GM12872 (cell line): ENCODE results near the gene ENTREP1.

ENCODE experiments used
- CTCF ChIP-seq: IDR thresholded peaks from 3 replicates; pipeline ENCODE4 v1.5.1; 2011; ENCODE audit warnings: low read depth, mild to moderate bottlenecking, low read length, moderate library complexity; ENCODE audit not compliant: insufficient read depth

Gene ENTREP1

GRCh38 chr9:69339620-69340019 is 14.6 kb downstream of the ENTREP1 start:
- no peak for TF ChIP-seq CTCF

- no peak for TF ChIP-seq CTCF
These were observed 15.6 kb downstream of the ENTREP1 start for GRCh38 chr9:69340631-69341030.

GRCh38 chr9:69342769-69343168 is 17.8 kb downstream of the ENTREP1 start:
- TF ChIP-seq CTCF: no peak

- no peak for TF ChIP-seq CTCF
These were observed 19.4 kb downstream of the ENTREP1 start for GRCh38 chr9:69344459-69344858.

- no peak for TF ChIP-seq CTCF
These were observed 21.8 kb downstream of the ENTREP1 start for GRCh38 chr9:69346596-69347390.

- TF ChIP-seq CTCF: no peak
These were observed 22.6 kb downstream of the ENTREP1 start for GRCh38 chr9:69347607-69348006.

GRCh38 chr9:69351227-69351626 is 26.2 kb downstream of the ENTREP1 start:
- no peak for TF ChIP-seq CTCF
